IMR-90 (cell line): ENCODE results near the gene MCAM.

Source experiments
- CEBPB ChIP-seq: IDR thresholded peaks from 2 replicates; pipeline ENCODE4 v1.6.1; 2012; ENCODE audit warnings: low read depth, low read length, improper control_type of control experiment
- CTCF ChIP-seq: conservative IDR thresholded peaks from 2 replicates; pipeline ENCODE4 v1.5.1; 2012; ENCODE audit warnings: mild to moderate bottlenecking, low read depth, low read length, improper control_type of control experiment
- FOS ChIP-seq: fragments of 150-350 bp; IDR thresholded peaks from 2 replicates; pipeline ENCODE4 v1.6.1; 2016; ENCODE audit warnings: low read depth, low read length
- MXI1 ChIP-seq: IDR thresholded peaks from 2 replicates; pipeline ENCODE4 v1.6.1; 2012; ENCODE audit warnings: low read depth, mild to moderate bottlenecking, low read length, moderate library complexity, borderline replicate concordance
- NFE2L2 ChIP-seq: fragments of 150-350 bp; IDR thresholded peaks from 2 replicates; pipeline ENCODE4 v1.6.1; 2016; ENCODE audit warnings: low read depth, mild to moderate bottlenecking, low read length
- POLR2A ChIP-seq: IDR thresholded peaks from 2 replicates; pipeline ENCODE4 v1.6.1; 2012; ENCODE audit warnings: mild to moderate bottlenecking, low read depth, low read length
- RAD21 ChIP-seq: IDR thresholded peaks from 2 replicates; pipeline ENCODE4 v1.6.1; 2012; ENCODE audit warnings: low read length, improper control_type of control experiment
- RCOR1 ChIP-seq: IDR thresholded peaks from 2 replicates; pipeline ENCODE4 v1.6.1; 2012; ENCODE audit warnings: mild to moderate bottlenecking, low read length, improper control_type of control experiment; ENCODE audit not compliant: insufficient replicate concordance
- SMC3 ChIP-seq: fragments of 150-350 bp; IDR thresholded peaks from 2 replicates; pipeline ENCODE4 v1.6.1; 2016; ENCODE audit warnings: low read depth, mild to moderate bottlenecking, antibody characterized with exemption, low read length, moderate library complexity
- USF2 ChIP-seq: fragments of 150-350 bp; IDR thresholded peaks from 2 replicates; pipeline ENCODE4 v1.6.1; 2017; ENCODE audit warnings: mild to moderate bottlenecking, antibody characterized with exemption, low read length, low read depth

GRCh38 chr11:119347940-119348605 lies 31.1 kb upstream of the MCAM start:
- TF ChIP-seq USF2 (no peak), CTCF (no peak), POLR2A (no peak), RAD21 (no peak), MXI1 (no peak), RCOR1 (no peak), SMC3 (no peak), FOS (no peak), CEBPB (no peak), NFE2L2 (no peak)
